ENCODE measurements around the gene IL3. TPM values are rescaled to one million over a fixed set of nuclear protein-coding genes. Genes with fewer than 3 reads are reported as not detected.

IL3 gene
- total RNA-seq, 4 donors from 2014 or later, result not detected

- Histone ChIP-seq H3K36me3 (no peaks in the 10 kb centered on the region), H3K4me3 (replicated peaks in 1 of 3) (no peak overlapping the region), H3K4me1 (no peaks in the 10 kb centered on the region), H3K27me3 (no peaks in the 10 kb centered on the region), H3K27ac (no peak overlapping the region), H3K9me3 (no peaks in the 10 kb centered on the region)
- TF ChIP-seq CTCF (IDR thresholded peaks at IDR 0.05) (no peak), POLR2A (IDR thresholded peaks at IDR 0.05) (no peak)
- WGBS, 2 donors, result 32 to 41% methylated on average over 10 of the region's 10 CpGs
- intact Hi-C loops (cut with DNase I), result loop anchor here (5.0 kb wide), 1 partner anchor 581 kb away; no protein-coding TSS in a partner anchor
- no peak for DNase-seq
Measured at GRCh38 chr5:132017738-132018625, 42.5 kb upstream of the IL3 start.

GRCh38 chr5:132019337-132019736 lies 41.1 kb upstream of the IL3 start:
- Histone ChIP-seq H3K4me3 (replicated peaks in 1 of 3) (no peak overlapping the region), H3K9me3 (no peaks in the 10 kb centered on the region), H3K4me1 (no peaks in the 10 kb centered on the region), H3K27ac (no peak overlapping the region), H3K36me3 (no peaks in the 10 kb centered on the region), H3K27me3 (no peaks in the 10 kb centered on the region)
- intact Hi-C loops (cut with DNase I), result loop anchor here (5.0 kb wide), 1 partner anchor 582 kb away; no protein-coding TSS in a partner anchor
- no peak for DNase-seq
- no peak for TF ChIP-seq CTCF (IDR thresholded peaks at IDR 0.05)
- TF ChIP-seq POLR2A (IDR thresholded peaks at IDR 0.05), result no peak

GRCh38 chr5:132019857-132020555 lies 40.4 kb upstream of the IL3 start:
- no peaks in the 10 kb centered on the region for H3K4me1 ChIP-seq
- DNase-seq, result no peak
- H3K4me3 ChIP-seq (replicated peaks in 1 of 3), result no peak overlapping the region
- TF ChIP-seq POLR2A (IDR thresholded peaks at IDR 0.05) (no peak), CTCF (IDR thresholded peaks at IDR 0.05) (no peak)
- no peak overlapping the region for H3K27ac ChIP-seq
- WGBS, 2 donors, result 80 to 85% methylated on average over 6 of the region's 6 CpGs
- no peaks in the 10 kb centered on the region for H3K9me3 ChIP-seq
- no peaks in the 10 kb centered on the region for H3K27me3 ChIP-seq
- H3K36me3 ChIP-seq, result no peaks in the 10 kb centered on the region
- intact Hi-C loops (cut with DNase I), result loop anchor here (5.0 kb wide), 1 partner anchor 583 kb away; no protein-coding TSS in a partner anchor

GRCh38 chr5:132020568-132021339 lies 39.7 kb upstream of the IL3 start:
- WGBS, 2 donors, result 69 to 70% methylated on average over 6 of the region's 6 CpGs
- intact Hi-C loops (cut with DNase I), result no loop called here
- DNase-seq, result no peak
- Histone ChIP-seq H3K27ac (no peak overlapping the region), H3K9me3 (no peaks in the 10 kb centered on the region), H3K4me3 (replicated peaks in 1 of 3) (no peak overlapping the region), H3K4me1 (no peaks in the 10 kb centered on the region), H3K27me3 (no peaks in the 10 kb centered on the region), H3K36me3 (no peaks in the 10 kb centered on the region)
- TF ChIP-seq CTCF (IDR thresholded peaks at IDR 0.05), result no peak
- TF ChIP-seq POLR2A (IDR thresholded peaks at IDR 0.05), result no peak

All from thyroid gland (tissue), 4 donors.